DOHH2 (cell line): ENCODE measurements around the gene TMEM273.

Experiments used
- H3F3A ChIP-seq: fragments of 200-600 bp; sonication (generic), shearing (Covaris generic); 2 replicates; pipeline ENCODE4 v1.6.0; 2016; ENCODE audit warnings: antibody characterized with exemption, mild to moderate bottlenecking; ENCODE audit not compliant: control insufficient read depth, insufficient read depth
- H3K27ac ChIP-seq: fragments of 200-600 bp; sonication (generic); 2 replicates; pipeline ENCODE4 v1.5.1; 2014; ENCODE audit warnings: low read depth, mild to moderate bottlenecking, low read length, moderate library complexity
- H3K27me3 ChIP-seq: fragments of 200-600 bp; sonication (generic); 2 replicates; pipeline ENCODE4 v1.6.1; 2014; ENCODE audit warnings: mild to moderate bottlenecking, low read length, mixed read lengths; ENCODE audit not compliant: control insufficient read depth
- H3K36me3 ChIP-seq: fragments of 200-600 bp; sonication (generic); 2 replicates; pipeline ENCODE4 v1.6.1; 2014; ENCODE audit warnings: mild to moderate bottlenecking, low read length, moderate library complexity, mixed read lengths; ENCODE audit not compliant: control insufficient read depth
- H3K4me1 ChIP-seq: fragments of 200-600 bp; sonication (generic); 2 replicates; pipeline ENCODE4 v1.6.1; 2014; ENCODE audit warnings: mild to moderate bottlenecking, low read length, mixed read lengths; ENCODE audit not compliant: control insufficient read depth
- H3K4me2 ChIP-seq: fragments of 200-600 bp; sonication (generic); 2 replicates; pipeline ENCODE4 v1.6.0; 2014; ENCODE audit warnings: mild to moderate bottlenecking, low read length, moderate library complexity
- H3K4me3 ChIP-seq: fragments of 200-600 bp; sonication (generic); 2 replicates; pipeline ENCODE4 v1.5.1; 2014; ENCODE audit warnings: mild to moderate bottlenecking, low read length, mixed read lengths
- H3K79me2 ChIP-seq: fragments of 200-600 bp; sonication (generic); 2 replicates; pipeline ENCODE4 v1.6.1; 2014; ENCODE audit warnings: mild to moderate bottlenecking, low read length, mixed read lengths; ENCODE audit not compliant: control insufficient read depth
- H3K9me2 ChIP-seq: fragments of 200-600 bp; sonication (generic); replicated peaks from 2 replicates; pipeline ENCODE4 v1.6.1; 2014; ENCODE audit warnings: mild to moderate bottlenecking, low read length, mixed read lengths; ENCODE audit not compliant: control insufficient read depth
- H3K9me3 ChIP-seq: fragments of 200-600 bp; sonication (generic); 2 replicates; pipeline ENCODE4 v1.6.1; 2014; ENCODE audit warnings: antibody characterized with exemption, low read length, mixed read lengths; ENCODE audit not compliant: control insufficient read depth, insufficient read depth
- H4K20me1 ChIP-seq: fragments of 200-600 bp; sonication (generic); 2 replicates; pipeline ENCODE4 v1.6.0; 2014; ENCODE audit warnings: low read depth, mild to moderate bottlenecking, antibody characterized with exemption, low read length, moderate library complexity; ENCODE audit not compliant: control insufficient read depth, insufficient read depth
- EZH2phosphoT487 ChIP-seq: fragments of 200-600 bp; sonication (generic); IDR thresholded peaks from 2 replicates; pipeline ENCODE4 v1.6.1; 2017; ENCODE audit warnings: borderline replicate concordance, mild to moderate bottlenecking, antibody characterized with exemption, low read length, moderate library complexity, mixed read lengths
- TF ChIP-seq, protein P1 (sequence below): fragments of 200-600 bp; sonication (generic); IDR thresholded peaks from one replicate; pipeline ENCODE4 v1.5.1; 2014; ENCODE audit warnings: antibody characterized with exemption, mild to moderate bottlenecking, low read depth, low read length; ENCODE audit not compliant: poor library complexity, severe bottlenecking

Gene TMEM273

DNA sequence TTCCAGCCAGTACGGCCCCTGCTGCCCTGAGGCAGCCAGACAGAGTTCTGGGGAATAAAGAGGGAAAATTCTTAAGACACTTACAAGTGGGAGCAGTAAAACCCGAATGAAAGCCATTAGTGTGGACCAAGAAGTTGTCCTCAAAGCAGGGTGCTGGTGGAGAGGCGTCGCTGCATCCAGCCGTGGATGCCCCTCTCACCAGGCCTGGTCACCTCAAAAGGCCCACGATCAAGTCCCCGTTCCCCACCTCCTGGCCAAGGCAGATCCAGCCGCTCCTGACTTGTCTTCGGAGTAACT is 73.5 kb downstream of the TMEM273 start:
- H3K4me3 ChIP-seq, result no peak overlapping the region

DNA sequence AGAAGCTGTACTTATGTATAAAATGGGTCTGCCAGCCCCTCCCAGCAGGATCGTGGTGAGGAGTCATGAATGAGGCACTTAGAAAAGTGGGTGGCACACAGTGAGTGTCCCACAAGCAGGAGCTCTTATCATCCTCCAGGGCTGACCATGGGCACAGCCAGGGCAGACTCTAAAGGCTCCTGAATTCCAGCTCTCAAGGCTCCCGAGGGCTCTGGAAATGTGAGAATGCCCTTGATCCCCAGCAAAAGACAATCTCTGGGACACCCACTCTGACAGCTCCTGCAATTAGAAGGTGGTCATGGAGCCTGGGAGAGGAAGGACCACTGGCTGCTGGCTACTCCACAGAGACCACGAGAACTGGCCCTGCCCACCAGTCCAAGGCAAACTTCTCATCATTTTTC is 74.5 kb downstream of the TMEM273 start:
- Histone ChIP-seq H3K79me2 (no peaks in the 10 kb centered on the region), H3F3A (no peaks in the 10 kb centered on the region), H3K36me3 (no peaks in the 10 kb centered on the region), H3K9me2 (no peaks in the 10 kb centered on the region), H4K20me1 (no peaks in the 10 kb centered on the region), H3K4me2 (no peak overlapping the region), H3K4me1 (no peaks in the 10 kb centered on the region), H3K27ac (no peak overlapping the region), H3K9me3 (no peaks in the 10 kb centered on the region), H3K4me3 (no peak overlapping the region), H3K27me3 (peaks cover 9% of the 10 kb centered on the region)
- TF ChIP-seq, protein P1, sequence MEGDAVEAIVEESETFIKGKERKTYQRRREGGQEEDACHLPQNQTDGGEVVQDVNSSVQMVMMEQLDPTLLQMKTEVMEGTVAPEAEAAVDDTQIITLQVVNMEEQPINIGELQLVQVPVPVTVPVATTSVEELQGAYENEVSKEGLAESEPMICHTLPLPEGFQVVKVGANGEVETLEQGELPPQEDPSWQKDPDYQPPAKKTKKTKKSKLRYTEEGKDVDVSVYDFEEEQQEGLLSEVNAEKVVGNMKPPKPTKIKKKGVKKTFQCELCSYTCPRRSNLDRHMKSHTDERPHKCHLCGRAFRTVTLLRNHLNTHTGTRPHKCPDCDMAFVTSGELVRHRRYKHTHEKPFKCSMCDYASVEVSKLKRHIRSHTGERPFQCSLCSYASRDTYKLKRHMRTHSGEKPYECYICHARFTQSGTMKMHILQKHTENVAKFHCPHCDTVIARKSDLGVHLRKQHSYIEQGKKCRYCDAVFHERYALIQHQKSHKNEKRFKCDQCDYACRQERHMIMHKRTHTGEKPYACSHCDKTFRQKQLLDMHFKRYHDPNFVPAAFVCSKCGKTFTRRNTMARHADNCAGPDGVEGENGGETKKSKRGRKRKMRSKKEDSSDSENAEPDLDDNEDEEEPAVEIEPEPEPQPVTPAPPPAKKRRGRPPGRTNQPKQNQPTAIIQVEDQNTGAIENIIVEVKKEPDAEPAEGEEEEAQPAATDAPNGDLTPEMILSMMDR, result no peak
- TF ChIP-seq EZH2phosphoT487, result no peak

More for the DNA sequence above, 73.5 kb downstream of the TMEM273 start:
- Histone ChIP-seq H3K27me3 (peaks cover 9% of the 10 kb centered on the region), H3K9me3 (no peaks in the 10 kb centered on the region), H3K4me2 (no peak overlapping the region), H3K79me2 (no peaks in the 10 kb centered on the region), H3K36me3 (no peaks in the 10 kb centered on the region), H4K20me1 (no peaks in the 10 kb centered on the region), H3K9me2 (no peaks in the 10 kb centered on the region), H3F3A (no peaks in the 10 kb centered on the region), H3K4me1 (no peaks in the 10 kb centered on the region), H3K27ac (no peak overlapping the region)
- TF ChIP-seq, protein P1, result no peak
- no peak for TF ChIP-seq EZH2phosphoT487

DNA sequence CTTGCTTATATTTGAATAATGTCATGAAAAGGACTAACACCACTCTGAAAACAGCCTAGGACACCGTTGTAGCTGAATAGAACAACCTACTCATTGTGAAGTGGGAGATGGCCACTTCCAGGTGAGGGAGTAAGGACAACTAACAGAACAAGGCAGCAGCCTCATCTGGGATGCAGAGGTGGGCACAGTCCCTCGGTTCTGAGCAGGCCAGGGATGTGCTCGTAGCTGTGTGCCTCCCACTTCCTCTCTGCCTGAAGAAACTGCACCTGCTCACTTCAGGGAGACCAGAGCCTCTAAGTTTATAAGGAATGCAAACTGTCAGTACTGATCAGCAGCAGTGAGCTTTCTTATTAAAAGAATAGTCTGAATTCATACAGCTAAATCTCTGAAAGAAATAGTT is 75.3 kb downstream of the TMEM273 start:
- Histone ChIP-seq H3K9me3 (no peaks in the 10 kb centered on the region), H3K4me1 (no peaks in the 10 kb centered on the region), H3K27me3 (peaks cover 9% of the 10 kb centered on the region), H3K9me2 (no peaks in the 10 kb centered on the region), H3K27ac (no peak overlapping the region), H3K4me2 (no peak overlapping the region), H3K4me3 (no peak overlapping the region), H3K36me3 (no peaks in the 10 kb centered on the region), H3F3A (no peaks in the 10 kb centered on the region), H3K79me2 (no peaks in the 10 kb centered on the region), H4K20me1 (no peaks in the 10 kb centered on the region)
- TF ChIP-seq EZH2phosphoT487, result no peak
- TF ChIP-seq, protein P1, result no peak

DNA sequence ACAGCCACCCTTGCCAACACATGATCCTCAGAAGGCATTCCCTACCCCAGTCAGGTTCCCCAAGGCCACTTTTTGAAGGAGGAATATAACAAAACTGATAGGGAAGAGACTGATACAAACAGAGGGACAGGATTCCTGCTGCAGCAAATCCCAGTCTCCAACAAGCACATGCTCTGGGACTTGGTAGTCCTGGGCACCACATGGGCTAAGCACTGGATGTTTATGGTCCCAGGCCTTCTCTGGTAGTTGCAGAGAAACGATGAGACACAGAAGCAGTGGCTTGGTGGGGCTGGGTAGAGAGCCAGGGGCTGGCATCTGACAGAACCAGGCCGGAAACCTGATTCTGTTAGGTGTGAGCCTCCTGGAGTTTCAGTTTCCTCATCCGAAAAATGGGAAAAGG is 76.1 kb downstream of the TMEM273 start:
- H3K4me2 ChIP-seq, result no peak overlapping the region
- peaks cover 3% of the 10 kb centered on the region for H3K27me3 ChIP-seq
- H3K79me2 ChIP-seq, result no peaks in the 10 kb centered on the region
- no peaks in the 10 kb centered on the region for H3K9me3 ChIP-seq
- no peaks in the 10 kb centered on the region for H3K36me3 ChIP-seq
- no peaks in the 10 kb centered on the region for H4K20me1 ChIP-seq
- H3K9me2 ChIP-seq, result no peaks in the 10 kb centered on the region
- TF ChIP-seq EZH2phosphoT487, result no peak
- TF ChIP-seq, protein P1, result no peak
- no peaks in the 10 kb centered on the region for H3K4me1 ChIP-seq
- H3F3A ChIP-seq, result no peaks in the 10 kb centered on the region
- H3K4me3 ChIP-seq, result no peak overlapping the region
- no peak overlapping the region for H3K27ac ChIP-seq
